ENCODE measurements around the gene KMT2E. TPM values are rescaled to one million over a fixed set of nuclear protein-coding genes. Genes with fewer than 3 reads are reported as not detected.

Gene KMT2E
- total and polyA plus RNA-seq, 2 donors (not counting 3 experiments of a cell fraction or from before 2014, with no cell fraction given) = 19.0 to 74.8 TPM

DNA sequence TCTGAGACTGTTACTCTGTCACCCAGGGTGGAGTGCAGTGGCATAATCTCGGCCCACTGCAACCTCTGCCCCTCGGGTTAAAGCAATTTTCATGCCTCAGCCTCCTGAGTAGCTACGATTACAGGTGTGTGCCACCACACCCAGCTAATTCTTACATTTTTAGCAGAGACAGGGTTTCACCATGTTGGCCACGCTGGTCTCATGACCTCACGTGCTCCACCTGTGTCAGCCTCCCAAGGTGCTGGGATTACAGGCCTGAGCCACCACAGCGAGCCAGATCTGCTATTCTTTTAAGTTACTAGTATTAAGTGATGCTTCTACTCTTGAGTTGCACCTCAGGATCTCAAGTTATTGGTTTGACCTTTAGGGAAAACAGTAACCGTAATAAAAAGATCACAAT lies 23.0 kb upstream of the KMT2E start:
- no peaks in the 10 kb centered on the region for H3K9me3 ChIP-seq (replicated peaks; ENCODE audit: control insufficient read depth, insufficient read depth, low read length)
- ChIA-PET CTCF (interaction anchor here (0.6 to 2.2 kb wide), 3 partner anchors 10 to 461 kb away, joined by 3 to 12 read pairs (median 6); no protein-coding TSS in a partner anchor), POLR2A (interaction anchor here (0.6 to 1.4 kb wide), 2 partner anchors 19 to 165 kb away, joined by 3 to 5 read pairs; no protein-coding TSS in a partner anchor)
- no peaks in the 10 kb centered on the region for H3K27me3 ChIP-seq (ENCODE audit: control insufficient read depth in 2 of 2, insufficient read depth in 2 of 2, low read length in 2 of 2)
- no peak for FAIRE-seq
- peaks cover 0 to 7% of the 10 kb centered on the region in 2 experiments for H3K36me3 ChIP-seq (ENCODE audit: control insufficient read depth in 2 of 2, extremely low read depth in 1 of 2, insufficient read depth in 2 of 2, low read length in 2 of 2)
- dilution Hi-C loops (cut with MboI; ENCODE audit: extremely low pct_ligation_motif_present, low sequenced_read_pairs) (no loop called here), intact Hi-C loops (cut with micrococcal nuclease) (loop anchor here (1.0 kb wide), 1 partner anchor 12 kb away; no protein-coding TSS in a partner anchor)
- BruUV-seq (replicated peaks) = no TSS peak
- H2AFZ ChIP-seq (ENCODE audit: low read depth, low read length) = no peak overlapping the region
- no peak for TF ChIP-seq EZH2 (IDR thresholded peaks at IDR 0.05; ENCODE audit: borderline replicate concordance, low read depth, low read length, severe bottlenecking)
- TF ChIP-seq CTCF (IDR thresholded peaks at IDR 0.05; ENCODE audit: extremely low read depth in 1 of 2, insufficient read depth in 1 of 2, low read depth in 1 of 2, low read length in 2 of 2) = no peak
- TF ChIP-seq POLR2AphosphoS5 (IDR thresholded peaks at IDR 0.05; ENCODE audit: insufficient read depth, low read depth, low read length) = no peak
- TF ChIP-seq JUN (IDR thresholded peaks at IDR 0.05; ENCODE audit: borderline replicate concordance, insufficient read depth, insufficient read length, low read depth) = no peak
- TF ChIP-seq FOS (IDR thresholded peaks at IDR 0.05; ENCODE audit: borderline replicate concordance, insufficient read depth, low read length) = no peak
- no peak for TF ChIP-seq GATA2 (IDR thresholded peaks at IDR 0.05; ENCODE audit: insufficient read depth, insufficient read length, low read depth, low read length)
- no peak for TF ChIP-seq MYC (IDR thresholded peaks at IDR 0.05; ENCODE audit: low read depth, low read length)
- TF ChIP-seq MAX (IDR thresholded peaks at IDR 0.05; ENCODE audit: insufficient read depth, insufficient read length) = no peak
- no peak for TF ChIP-seq POLR2A (IDR thresholded peaks at IDR 0.05; ENCODE audit: low read depth, low read length)
- H3K9ac ChIP-seq (replicated peaks; ENCODE audit: extremely low read depth, insufficient read depth, low read length) = no peak overlapping the region
- H3K4me2 ChIP-seq (ENCODE audit: insufficient read depth, low read length) = no peak overlapping the region
- H4K20me1 ChIP-seq (replicated peaks; ENCODE audit: control insufficient read depth, extremely low read depth, insufficient read depth, low read length) = peaks cover 8% of the 10 kb centered on the region
- peaks cover 75% of the 10 kb centered on the region for H3K79me2 ChIP-seq (ENCODE audit: control insufficient read depth, insufficient read depth, low read length)
- DNase-seq (ENCODE audit: low read depth, low spot score) = no peak
- no peak overlapping the region for H3K27ac ChIP-seq (ENCODE audit: insufficient read depth, low read depth, low read length)
- H3K4me1 ChIP-seq (ENCODE audit: control insufficient read depth, extremely low read depth, insufficient read depth, low read length) = peaks cover 17% of the 10 kb centered on the region
- H3K4me3 ChIP-seq (replicated peaks in 1 of 3; ENCODE audit: insufficient read depth in 1 of 3, low read depth in 1 of 3, low read length in 3 of 3) = no peak overlapping the region
- no peaks in the 10 kb centered on the region for H3K9me1 ChIP-seq (replicated peaks; ENCODE audit: control insufficient read depth, extremely low read depth, insufficient read depth, low read length)

Measured in endothelial cell of umbilical vein (primary cell).